Measurements from ENCODE around the gene XYLT1. TPM values are rescaled to one million over a fixed set of nuclear protein-coding genes. Genes with fewer than 3 reads are reported as not detected.

XYLT1 gene
- total RNA-seq, 1 experiment from 2014 or later = 25.0 TPM

DNA sequence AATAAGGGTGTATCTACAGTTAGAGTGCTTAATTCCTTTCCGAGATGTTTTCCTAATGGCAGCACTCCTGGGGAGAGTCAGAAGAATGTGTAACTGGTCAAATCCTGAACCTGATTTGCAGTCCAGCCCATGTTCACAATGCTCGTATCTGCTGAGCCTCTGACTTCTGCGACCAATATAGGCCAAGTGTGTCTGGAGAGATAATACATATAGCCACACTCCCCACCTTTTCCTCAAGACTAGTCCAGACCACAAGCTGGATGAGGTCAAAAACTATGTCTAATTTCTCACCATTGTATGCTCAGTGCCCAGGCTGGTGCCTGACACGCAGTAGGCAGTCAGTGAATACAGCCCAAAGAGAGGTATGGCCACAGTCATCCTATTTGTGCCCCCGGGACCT, 58.0 kb downstream of the XYLT1 start (continued):
- TF ChIP-seq, protein P1, sequence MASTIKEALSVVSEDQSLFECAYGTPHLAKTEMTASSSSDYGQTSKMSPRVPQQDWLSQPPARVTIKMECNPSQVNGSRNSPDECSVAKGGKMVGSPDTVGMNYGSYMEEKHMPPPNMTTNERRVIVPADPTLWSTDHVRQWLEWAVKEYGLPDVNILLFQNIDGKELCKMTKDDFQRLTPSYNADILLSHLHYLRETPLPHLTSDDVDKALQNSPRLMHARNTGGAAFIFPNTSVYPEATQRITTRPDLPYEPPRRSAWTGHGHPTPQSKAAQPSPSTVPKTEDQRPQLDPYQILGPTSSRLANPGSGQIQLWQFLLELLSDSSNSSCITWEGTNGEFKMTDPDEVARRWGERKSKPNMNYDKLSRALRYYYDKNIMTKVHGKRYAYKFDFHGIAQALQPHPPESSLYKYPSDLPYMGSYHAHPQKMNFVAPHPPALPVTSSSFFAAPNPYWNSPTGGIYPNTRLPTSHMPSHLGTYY (CRISPR knock-in tag; IDR thresholded peaks at IDR 0.05) = no peak
- TF ChIP-seq, protein P2, sequence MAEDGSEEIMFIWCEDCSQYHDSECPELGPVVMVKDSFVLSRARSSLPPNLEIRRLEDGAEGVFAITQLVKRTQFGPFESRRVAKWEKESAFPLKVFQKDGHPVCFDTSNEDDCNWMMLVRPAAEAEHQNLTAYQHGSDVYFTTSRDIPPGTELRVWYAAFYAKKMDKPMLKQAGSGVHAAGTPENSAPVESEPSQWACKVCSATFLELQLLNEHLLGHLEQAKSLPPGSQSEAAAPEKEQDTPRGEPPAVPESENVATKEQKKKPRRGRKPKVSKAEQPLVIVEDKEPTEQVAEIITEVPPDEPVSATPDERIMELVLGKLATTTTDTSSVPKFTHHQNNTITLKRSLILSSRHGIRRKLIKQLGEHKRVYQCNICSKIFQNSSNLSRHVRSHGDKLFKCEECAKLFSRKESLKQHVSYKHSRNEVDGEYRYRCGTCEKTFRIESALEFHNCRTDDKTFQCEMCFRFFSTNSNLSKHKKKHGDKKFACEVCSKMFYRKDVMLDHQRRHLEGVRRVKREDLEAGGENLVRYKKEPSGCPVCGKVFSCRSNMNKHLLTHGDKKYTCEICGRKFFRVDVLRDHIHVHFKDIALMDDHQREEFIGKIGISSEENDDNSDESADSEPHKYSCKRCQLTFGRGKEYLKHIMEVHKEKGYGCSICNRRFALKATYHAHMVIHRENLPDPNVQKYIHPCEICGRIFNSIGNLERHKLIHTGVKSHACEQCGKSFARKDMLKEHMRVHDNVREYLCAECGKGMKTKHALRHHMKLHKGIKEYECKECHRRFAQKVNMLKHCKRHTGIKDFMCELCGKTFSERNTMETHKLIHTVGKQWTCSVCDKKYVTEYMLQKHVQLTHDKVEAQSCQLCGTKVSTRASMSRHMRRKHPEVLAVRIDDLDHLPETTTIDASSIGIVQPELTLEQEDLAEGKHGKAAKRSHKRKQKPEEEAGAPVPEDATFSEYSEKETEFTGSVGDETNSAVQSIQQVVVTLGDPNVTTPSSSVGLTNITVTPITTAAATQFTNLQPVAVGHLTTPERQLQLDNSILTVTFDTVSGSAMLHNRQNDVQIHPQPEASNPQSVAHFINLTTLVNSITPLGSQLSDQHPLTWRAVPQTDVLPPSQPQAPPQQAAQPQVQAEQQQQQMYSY (CRISPR knock-in tag; IDR thresholded peaks at IDR 0.05) = no peak
- TF ChIP-seq GTF2I (CRISPR knock-in tag; conservative IDR thresholded peaks at IDR 0.05) (no peak), FOXP1 (CRISPR knock-in tag; IDR thresholded peaks at IDR 0.05; ENCODE audit: borderline replicate concordance) (no peak), ZNF138 (CRISPR knock-in tag; conservative IDR thresholded peaks at IDR 0.05) (no peak), SOX15 (CRISPR knock-in tag; IDR thresholded peaks at IDR 0.05) (no peak)
- TF ChIP-seq, protein P3, sequence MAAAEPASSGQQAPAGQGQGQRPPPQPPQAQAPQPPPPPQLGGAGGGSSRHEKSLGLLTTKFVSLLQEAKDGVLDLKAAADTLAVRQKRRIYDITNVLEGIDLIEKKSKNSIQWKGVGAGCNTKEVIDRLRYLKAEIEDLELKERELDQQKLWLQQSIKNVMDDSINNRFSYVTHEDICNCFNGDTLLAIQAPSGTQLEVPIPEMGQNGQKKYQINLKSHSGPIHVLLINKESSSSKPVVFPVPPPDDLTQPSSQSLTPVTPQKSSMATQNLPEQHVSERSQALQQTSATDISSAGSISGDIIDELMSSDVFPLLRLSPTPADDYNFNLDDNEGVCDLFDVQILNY (CRISPR knock-in tag; IDR thresholded peaks at IDR 0.05) = no peak
- TF ChIP-seq, protein P4, sequence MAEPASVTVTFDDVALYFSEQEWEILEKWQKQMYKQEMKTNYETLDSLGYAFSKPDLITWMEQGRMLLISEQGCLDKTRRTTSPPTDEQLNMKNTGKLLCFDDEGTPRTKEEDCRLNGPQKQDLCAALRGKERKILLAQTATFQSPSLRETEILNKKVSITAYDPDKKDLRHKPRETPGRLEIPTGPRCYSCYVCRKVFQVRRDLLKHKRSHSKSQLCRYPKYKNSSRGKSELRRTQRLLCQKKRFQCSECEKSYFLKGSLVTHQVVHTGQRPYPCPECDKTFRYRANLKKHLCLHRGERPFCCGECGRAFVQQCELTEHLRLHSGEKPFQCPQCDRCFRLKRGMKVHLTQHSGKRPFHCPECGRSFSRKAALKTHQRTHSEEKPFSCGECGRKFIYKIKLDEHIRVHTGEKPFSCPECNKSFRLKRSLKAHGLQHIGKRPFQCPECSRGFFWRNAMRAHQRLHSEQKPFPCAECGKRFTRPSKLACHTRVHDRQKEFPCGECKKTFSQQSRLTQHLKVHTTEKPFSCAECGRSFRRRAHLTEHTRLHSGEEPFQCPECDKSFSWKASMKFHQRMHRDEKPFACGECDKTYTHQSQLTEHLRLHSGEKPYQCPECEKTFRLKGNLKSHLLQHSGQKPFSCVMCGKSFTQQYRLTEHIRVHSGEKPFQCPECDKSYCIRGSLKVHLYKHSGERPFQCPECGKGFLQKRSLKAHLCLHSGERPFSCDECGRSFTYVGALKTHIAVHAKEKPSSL (CRISPR knock-in tag; conservative IDR thresholded peaks at IDR 0.05) = no peak
- TF ChIP-seq, protein P5, sequence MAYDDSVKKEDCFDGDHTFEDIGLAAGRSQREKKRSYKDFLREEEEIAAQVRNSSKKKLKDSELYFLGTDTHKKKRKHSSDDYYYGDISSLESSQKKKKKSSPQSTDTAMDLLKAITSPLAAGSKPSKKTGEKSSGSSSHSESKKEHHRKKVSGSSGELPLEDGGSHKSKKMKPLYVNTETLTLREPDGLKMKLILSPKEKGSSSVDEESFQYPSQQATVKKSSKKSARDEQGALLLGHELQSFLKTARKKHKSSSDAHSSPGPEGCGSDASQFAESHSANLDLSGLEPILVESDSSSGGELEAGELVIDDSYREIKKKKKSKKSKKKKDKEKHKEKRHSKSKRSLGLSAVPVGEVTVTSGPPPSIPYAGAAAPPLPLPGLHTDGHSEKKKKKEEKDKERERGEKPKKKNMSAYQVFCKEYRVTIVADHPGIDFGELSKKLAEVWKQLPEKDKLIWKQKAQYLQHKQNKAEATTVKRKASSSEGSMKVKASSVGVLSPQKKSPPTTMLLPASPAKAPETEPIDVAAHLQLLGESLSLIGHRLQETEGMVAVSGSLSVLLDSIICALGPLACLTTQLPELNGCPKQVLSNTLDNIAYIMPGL (CRISPR knock-in tag; IDR thresholded peaks at IDR 0.05) = no peak
- TF ChIP-seq, protein P6, sequence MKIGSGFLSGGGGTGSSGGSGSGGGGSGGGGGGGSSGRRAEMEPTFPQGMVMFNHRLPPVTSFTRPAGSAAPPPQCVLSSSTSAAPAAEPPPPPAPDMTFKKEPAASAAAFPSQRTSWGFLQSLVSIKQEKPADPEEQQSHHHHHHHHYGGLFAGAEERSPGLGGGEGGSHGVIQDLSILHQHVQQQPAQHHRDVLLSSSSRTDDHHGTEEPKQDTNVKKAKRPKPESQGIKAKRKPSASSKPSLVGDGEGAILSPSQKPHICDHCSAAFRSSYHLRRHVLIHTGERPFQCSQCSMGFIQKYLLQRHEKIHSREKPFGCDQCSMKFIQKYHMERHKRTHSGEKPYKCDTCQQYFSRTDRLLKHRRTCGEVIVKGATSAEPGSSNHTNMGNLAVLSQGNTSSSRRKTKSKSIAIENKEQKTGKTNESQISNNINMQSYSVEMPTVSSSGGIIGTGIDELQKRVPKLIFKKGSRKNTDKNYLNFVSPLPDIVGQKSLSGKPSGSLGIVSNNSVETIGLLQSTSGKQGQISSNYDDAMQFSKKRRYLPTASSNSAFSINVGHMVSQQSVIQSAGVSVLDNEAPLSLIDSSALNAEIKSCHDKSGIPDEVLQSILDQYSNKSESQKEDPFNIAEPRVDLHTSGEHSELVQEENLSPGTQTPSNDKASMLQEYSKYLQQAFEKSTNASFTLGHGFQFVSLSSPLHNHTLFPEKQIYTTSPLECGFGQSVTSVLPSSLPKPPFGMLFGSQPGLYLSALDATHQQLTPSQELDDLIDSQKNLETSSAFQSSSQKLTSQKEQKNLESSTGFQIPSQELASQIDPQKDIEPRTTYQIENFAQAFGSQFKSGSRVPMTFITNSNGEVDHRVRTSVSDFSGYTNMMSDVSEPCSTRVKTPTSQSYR (CRISPR knock-in tag; IDR thresholded peaks at IDR 0.05) = no peak

DNA sequence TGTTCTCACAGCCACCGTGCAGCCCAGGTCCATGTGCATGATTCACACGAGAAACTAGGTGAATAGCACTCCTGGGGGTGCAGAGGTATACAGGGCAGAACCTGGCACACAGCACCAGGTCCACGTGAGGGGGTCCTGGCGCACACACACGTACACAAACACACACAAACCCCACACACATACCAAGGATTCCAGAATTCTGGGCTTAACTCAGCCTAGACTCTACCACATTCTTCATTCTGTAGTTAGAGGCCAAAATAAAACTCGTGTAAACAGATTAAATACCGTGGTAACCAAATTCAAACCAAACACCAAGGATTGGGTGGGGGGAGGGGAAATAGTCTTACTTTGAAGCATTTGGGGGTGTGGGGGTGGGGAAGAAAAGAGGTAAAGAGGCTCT, 58.5 kb downstream of the XYLT1 start:
- peak overlapping the region; percentile 82; the same call in 1 of the 2 replicates for H3K27ac Mint-ChIP-seq
- no peak for DNase-seq (ENCODE audit: low spot score)
- H3K9me3 Mint-ChIP-seq = peaks cover 6% of the 10 kb centered on the region
- H3K27me3 Mint-ChIP-seq (ENCODE audit: low read depth) = no peaks in the 10 kb centered on the region; the same call in 1 of the 2 replicates
- CTCF ChIA-PET = no interaction called here
- TF ChIP-seq RELA (CRISPR knock-in tag; IDR thresholded peaks at IDR 0.05; ENCODE audit: borderline replicate concordance) = no peak
- H3K36me3 Mint-ChIP-seq = peaks cover 13% of the 10 kb centered on the region
- POLR2A ChIA-PET = no interaction called here
- no peak overlapping the region for H3K4me3 Mint-ChIP-seq
- ATAC-seq = no peak
- H3K4me1 Mint-ChIP-seq = peaks cover 49% of the 10 kb centered on the region
